Spinal cord (tissue), 10 donors: ENCODE data around the gene ATP5PD. TPM values are rescaled to one million over a fixed set of nuclear protein-coding genes. Genes with fewer than 3 reads are reported as not detected.

Experiments
- DNase-seq, 6 donors: peaks; one replicate each; pipeline versions ENCODE4 v3.0.0 to v3.0.0-alpha.2; 2013 to 2015; ENCODE audit warnings: low spot score in 6 of 6, low read depth in 4 of 6
- H3K27ac ChIP-seq: one replicate; pipeline ENCODE4 v1.5.1; 2013; ENCODE audit warnings: low read depth, low read length, control low read depth
- H3K27me3 ChIP-seq: one replicate; pipeline ENCODE4 v1.6.1; 2013; ENCODE audit warnings: low read length; ENCODE audit not compliant: control insufficient read depth, insufficient read depth
- H3K36me3 ChIP-seq: one replicate; pipeline ENCODE4 v1.6.1; 2013; ENCODE audit warnings: low read length; ENCODE audit not compliant: control insufficient read depth, insufficient read depth
- H3K4me1 ChIP-seq: one replicate; pipeline ENCODE4 v1.6.1; 2013; ENCODE audit warnings: low read length; ENCODE audit not compliant: control insufficient read depth, insufficient read depth
- H3K4me3 ChIP-seq: one replicate; pipeline ENCODE4 v1.5.1; 2013; ENCODE audit warnings: low read depth, low read length, control low read depth
- H3K9me3 ChIP-seq: one replicate; pipeline ENCODE4 v1.6.1; 2013; ENCODE audit warnings: low read length; ENCODE audit not compliant: control insufficient read depth, insufficient read depth
- WGBS: methylation state at CpG from one replicate; pipeline ENCODE4 v1.1.5; 2013; ENCODE audit warnings: missing lambda C conversion rate; ENCODE audit not compliant: insufficient coverage; 5-methylcytosine and 5-hydroxymethylcytosine counted together
- polyA plus RNA-seq, 2 donors: library from polyadenylated mRNA; unstranded; fragments of 120-200 nt; gene quantifications; one replicate each; pipeline ENCODE4 v1.2.1, GENCODE V29; 2013; ENCODE audit not compliant: insufficient read length in 2 of 2
- total RNA-seq, 2 donors: library from RNA; depleted of rRNA in 1 of 2; stranded (reverse); fragments of 120-200 nt in 1 of 2; fragments of >200 nt in 1 of 2; gene quantifications; one replicate each; pipeline versions ENCODE4 v1.2.3 to v1.2.4, GENCODE V29; 2013 to 2014
- donor health status: healthy.

ATP5PD gene
- total and polyA plus RNA-seq, 4 donors = 145 to 326 (median 304) TPM

DNA sequence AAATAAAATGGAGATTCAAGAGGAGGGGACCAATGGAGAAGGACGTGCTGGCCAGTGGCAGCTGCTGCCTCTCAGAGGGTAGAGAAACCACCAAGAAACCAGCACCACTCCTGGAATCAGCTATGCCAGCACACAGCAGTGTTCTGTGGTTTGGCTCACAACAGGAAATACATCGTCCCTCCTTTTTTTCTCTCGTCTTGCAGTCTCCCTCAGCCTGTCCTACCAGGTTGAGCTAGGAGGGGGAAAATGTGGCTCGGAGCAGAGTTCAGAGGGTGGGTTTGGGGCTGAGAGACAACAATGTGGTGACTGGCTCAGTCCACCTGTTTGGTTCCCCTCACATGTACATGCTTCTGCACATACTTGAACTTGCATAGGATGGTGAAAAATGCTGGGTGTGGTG, 21.1 kb upstream of the ATP5PD start:
- no peak for DNase-seq
- Histone ChIP-seq H3K4me3 (no peak overlapping the region), H3K27me3 (no peaks in the 10 kb centered on the region), H3K27ac (no peak overlapping the region), H3K36me3 (peaks cover 28% of the 10 kb centered on the region), H3K9me3 (no peaks in the 10 kb centered on the region), H3K4me1 (no peaks in the 10 kb centered on the region)
- WGBS = no CpG with 5 or more reads among the region's 4 CpGs

DNA sequence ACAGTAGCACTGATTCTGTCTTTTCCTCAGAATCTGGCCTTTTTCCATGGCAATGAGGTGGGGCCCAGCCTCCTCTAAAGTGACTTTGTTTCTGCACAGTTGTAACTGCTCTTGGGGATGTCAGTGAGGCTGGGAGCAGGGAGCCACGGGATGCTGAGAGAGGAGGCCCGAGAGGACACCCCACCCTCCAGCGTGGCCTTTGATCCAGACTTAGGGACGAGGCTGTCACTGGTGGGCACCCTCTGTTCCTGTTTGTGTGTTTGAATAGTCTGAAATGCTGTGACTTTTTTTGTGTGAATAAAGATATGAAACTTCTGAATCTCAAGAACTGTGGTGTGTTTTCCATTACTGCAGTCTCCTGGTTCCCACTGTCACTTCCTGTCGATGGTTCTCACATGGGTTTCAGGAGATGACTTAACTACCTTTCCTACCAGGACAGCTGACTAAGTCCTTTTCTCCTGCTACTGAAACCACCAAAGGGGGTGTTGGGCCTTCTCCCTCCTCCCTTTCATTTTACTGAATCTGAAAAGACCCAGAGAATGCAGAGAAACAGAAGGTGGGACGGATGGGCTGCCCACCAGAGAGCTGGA, 18.9 kb upstream of the ATP5PD start:
- Histone ChIP-seq H3K4me3 (no peak overlapping the region), H3K9me3 (no peaks in the 10 kb centered on the region), H3K27ac (no peak overlapping the region), H3K36me3 (peaks cover 49% of the 10 kb centered on the region), H3K4me1 (no peaks in the 10 kb centered on the region), H3K27me3 (no peaks in the 10 kb centered on the region)
- DNase-seq = no peak
- 79% methylated on average over 5 of the region's 6 CpGs for WGBS

GRCh38 chr17:75064867-75065561, 18.2 kb upstream of the ATP5PD start:
- 93% methylated on average over 17 of the region's 18 CpGs for WGBS
- no peaks in the 10 kb centered on the region for H3K27me3 ChIP-seq
- no peak for DNase-seq
- peaks cover 54% of the 10 kb centered on the region for H3K36me3 ChIP-seq
- H3K9me3 ChIP-seq = no peaks in the 10 kb centered on the region
- H3K4me3 ChIP-seq = no peak overlapping the region
- no peaks in the 10 kb centered on the region for H3K4me1 ChIP-seq
- H3K27ac ChIP-seq = no peak overlapping the region

GRCh38 chr17:75064460-75064859, 17.7 kb upstream of the ATP5PD start:
- no peak overlapping the region for H3K4me3 ChIP-seq
- H3K27me3 ChIP-seq = no peaks in the 10 kb centered on the region
- H3K4me1 ChIP-seq = peaks cover 5% of the 10 kb centered on the region
- no peak for DNase-seq
- H3K9me3 ChIP-seq = no peaks in the 10 kb centered on the region
- H3K27ac ChIP-seq = no peak overlapping the region
- 93% methylated on average over 6 of the region's 8 CpGs for WGBS
- peaks cover 56% of the 10 kb centered on the region for H3K36me3 ChIP-seq

- Histone ChIP-seq H3K4me3 (no peak overlapping the region), H3K27ac (no peak overlapping the region), H3K4me1 (peaks cover 7% of the 10 kb centered on the region), H3K27me3 (no peaks in the 10 kb centered on the region), H3K36me3 (peaks cover 56% of the 10 kb centered on the region), H3K9me3 (no peaks in the 10 kb centered on the region)
- 95% methylated on average over 10 of the region's 11 CpGs for WGBS
- no peak for DNase-seq
Observed at GRCh38 chr17:75064040-75064439, 17.3 kb upstream of the ATP5PD start.

- Histone ChIP-seq H3K4me3 (no peak overlapping the region), H3K4me1 (peaks cover 7% of the 10 kb centered on the region), H3K9me3 (no peaks in the 10 kb centered on the region), H3K27me3 (no peaks in the 10 kb centered on the region), H3K27ac (no peak overlapping the region), H3K36me3 (peaks cover 56% of the 10 kb centered on the region)
- DNase-seq = no peak
- WGBS = 94% methylated on average over 2 of the region's 3 CpGs
Observed at GRCh38 chr17:75063626-75064025, 16.9 kb upstream of the ATP5PD start.

- peaks cover 7% of the 10 kb centered on the region for H3K4me1 ChIP-seq
- no peaks in the 10 kb centered on the region for H3K27me3 ChIP-seq
- no peaks in the 10 kb centered on the region for H3K9me3 ChIP-seq
- 88% methylated on average over 12 of the region's 13 CpGs for WGBS
- no peak for DNase-seq
- peaks cover 60% of the 10 kb centered on the region for H3K36me3 ChIP-seq
- H3K27ac ChIP-seq = no peak overlapping the region
- H3K4me3 ChIP-seq = no peak overlapping the region
Observed at GRCh38 chr17:75063201-75063600, 16.4 kb upstream of the ATP5PD start.

GRCh38 chr17:75061618-75062017, 14.8 kb upstream of the ATP5PD start:
- Histone ChIP-seq H3K36me3 (peaks cover 71% of the 10 kb centered on the region), H3K27me3 (no peaks in the 10 kb centered on the region), H3K4me1 (peaks cover 7% of the 10 kb centered on the region), H3K4me3 (no peak overlapping the region), H3K27ac (no peak overlapping the region), H3K9me3 (no peaks in the 10 kb centered on the region)
- no peak for DNase-seq
- 86% methylated on average over 7 of the region's 8 CpGs for WGBS

GRCh38 chr17:75061055-75061438, 14.3 kb upstream of the ATP5PD start:
- 100% methylated on average over 1 of the region's 10 CpGs for WGBS
- H3K36me3 ChIP-seq = peaks cover 71% of the 10 kb centered on the region
- no peak for DNase-seq
- no peaks in the 10 kb centered on the region for H3K9me3 ChIP-seq
- no peak overlapping the region for H3K4me3 ChIP-seq
- H3K4me1 ChIP-seq = peaks cover 7% of the 10 kb centered on the region
- no peaks in the 10 kb centered on the region for H3K27me3 ChIP-seq
- H3K27ac ChIP-seq = no peak overlapping the region

GRCh38 chr17:75060434-75061054, 13.8 kb upstream of the ATP5PD start:
- no peak for DNase-seq
- H3K4me1 ChIP-seq = peaks cover 7% of the 10 kb centered on the region
- H3K27ac ChIP-seq = no peak overlapping the region
- 96% methylated on average over 13 of the region's 26 CpGs for WGBS
- H3K36me3 ChIP-seq = peaks cover 73% of the 10 kb centered on the region
- H3K4me3 ChIP-seq = no peak overlapping the region
- H3K27me3 ChIP-seq = no peaks in the 10 kb centered on the region
- no peaks in the 10 kb centered on the region for H3K9me3 ChIP-seq
